H1 (cell line): Measurements from ENCODE around the gene MYBPH. TPM values are rescaled to one million over a fixed set of nuclear protein-coding genes. Genes with fewer than 3 reads are reported as not detected.

Experiments used
- EGR1 ChIP-seq: IDR thresholded peaks from 2 replicates; pipeline ENCODE4 v1.6.1; 2011; ENCODE audit warnings: low read depth, low read length, borderline replicate concordance
- HDAC2 ChIP-seq, 2 experiments: fragments of 300-600 bp in 1 of 2; sonication (generic) in 1 of 2; IDR thresholded peaks; 2 replicates each; pipeline ENCODE4 v1.6.1; 2011 to 2012; ENCODE audit warnings: low read depth in 2 of 2, low read length in 2 of 2, mild to moderate bottlenecking in 2 of 2, moderate library complexity in 2 of 2, borderline replicate concordance in 1 of 2, inconsistent platforms in 1 of 2
- KDM5A ChIP-seq: fragments of 200-600 bp; IDR thresholded peaks from 2 replicates; pipeline ENCODE4 v1.7.1; 2012; ENCODE audit warnings: mild to moderate bottlenecking, low read length, inconsistent platforms, mixed read lengths
- RXRA ChIP-seq: IDR thresholded peaks from 2 replicates; pipeline ENCODE4 v1.6.1; 2011; ENCODE audit warnings: low read depth, mild to moderate bottlenecking, low read length, moderate library complexity; ENCODE audit not compliant: insufficient read depth
- SAP30 ChIP-seq: fragments of 300-600 bp; sonication (generic); IDR thresholded peaks from 2 replicates; pipeline ENCODE4 v1.7.1; 2012; ENCODE audit warnings: low read length, moderate library complexity, mild to moderate bottlenecking, inconsistent platforms; ENCODE audit not compliant: insufficient read depth, insufficient replicate concordance
- polyA plus RNA-seq, 7 experiments: library from polyadenylated mRNA; depleted of rRNA in 3 of 7; stranded (reverse) in 5 of 7; unstranded in 2 of 7; fragments of >200 nt in 5 of 7; fragments of 200-250 nt in 2 of 7; gene quantifications; 1 replicate in 5 of 7; 2 replicates in 1 of 7; 4 replicates in 1 of 7; pipeline versions ENCODE4 v1.2.1 to v1.2.3, GENCODE V29; 2011 to 2013; ENCODE audit warnings: missing spikeins in 2 of 7, mixed read lengths in 2 of 7
- total RNA-seq: library from RNA; stranded (reverse); fragmentation: NEBNext Ultra II Directional; extraction: Animal tissue kit (Norgen Biotek cat#: 25700); gene quantifications from 2 replicates; pipeline ENCODE4 v1.2.1, GENCODE V29; 2021
- TF ChIP-seq, protein P1 (sequence below): fragments of 300-600 bp; sonication (generic); IDR thresholded peaks from 2 replicates; pipeline ENCODE4 v1.7.1; 2012; ENCODE audit warnings: low read length, moderate library complexity, mild to moderate bottlenecking, inconsistent platforms; ENCODE audit not compliant: insufficient replicate concordance
- TF ChIP-seq, protein P2 (sequence below): IDR thresholded peaks from 2 replicates; pipeline ENCODE4 v1.6.1; 2012; ENCODE audit warnings: inconsistent platforms
- TF ChIP-seq, protein P3 (sequence below): IDR thresholded peaks from 2 replicates; pipeline ENCODE4 v1.6.1; 2011; ENCODE audit warnings: low read length, improper control_type of control experiment
- TF ChIP-seq, protein P4 (sequence below): IDR thresholded peaks from 2 replicates; pipeline ENCODE4 v1.6.1; 2012; ENCODE audit warnings: inconsistent platforms

The MYBPH gene
- total and polyA plus RNA-seq, 2 of the 8 experiments (the other 6 are each of a cell fraction or from before 2014, with no cell fraction given): not detected

DNA sequence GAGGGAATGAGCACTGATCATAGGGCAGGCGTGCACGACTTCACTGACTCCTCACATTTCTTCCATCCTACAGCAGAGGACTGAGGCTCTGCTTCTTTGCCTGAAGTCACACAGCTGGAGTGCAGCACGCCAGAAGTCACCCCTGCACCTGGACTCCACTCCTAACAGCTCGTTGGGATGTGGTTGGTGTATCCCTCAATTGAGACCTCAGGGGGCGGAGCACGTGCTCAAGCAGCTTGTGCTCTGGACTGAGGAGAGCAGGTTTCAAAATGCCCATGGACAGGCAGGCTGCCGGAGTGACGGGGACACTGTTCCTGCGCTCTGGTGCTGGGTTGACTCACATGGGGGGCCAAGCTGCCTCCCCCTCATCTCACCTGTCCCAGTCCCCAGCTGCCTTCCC lies 39.9 kb upstream of the MYBPH start (continued):
- TF ChIP-seq, protein P1, sequence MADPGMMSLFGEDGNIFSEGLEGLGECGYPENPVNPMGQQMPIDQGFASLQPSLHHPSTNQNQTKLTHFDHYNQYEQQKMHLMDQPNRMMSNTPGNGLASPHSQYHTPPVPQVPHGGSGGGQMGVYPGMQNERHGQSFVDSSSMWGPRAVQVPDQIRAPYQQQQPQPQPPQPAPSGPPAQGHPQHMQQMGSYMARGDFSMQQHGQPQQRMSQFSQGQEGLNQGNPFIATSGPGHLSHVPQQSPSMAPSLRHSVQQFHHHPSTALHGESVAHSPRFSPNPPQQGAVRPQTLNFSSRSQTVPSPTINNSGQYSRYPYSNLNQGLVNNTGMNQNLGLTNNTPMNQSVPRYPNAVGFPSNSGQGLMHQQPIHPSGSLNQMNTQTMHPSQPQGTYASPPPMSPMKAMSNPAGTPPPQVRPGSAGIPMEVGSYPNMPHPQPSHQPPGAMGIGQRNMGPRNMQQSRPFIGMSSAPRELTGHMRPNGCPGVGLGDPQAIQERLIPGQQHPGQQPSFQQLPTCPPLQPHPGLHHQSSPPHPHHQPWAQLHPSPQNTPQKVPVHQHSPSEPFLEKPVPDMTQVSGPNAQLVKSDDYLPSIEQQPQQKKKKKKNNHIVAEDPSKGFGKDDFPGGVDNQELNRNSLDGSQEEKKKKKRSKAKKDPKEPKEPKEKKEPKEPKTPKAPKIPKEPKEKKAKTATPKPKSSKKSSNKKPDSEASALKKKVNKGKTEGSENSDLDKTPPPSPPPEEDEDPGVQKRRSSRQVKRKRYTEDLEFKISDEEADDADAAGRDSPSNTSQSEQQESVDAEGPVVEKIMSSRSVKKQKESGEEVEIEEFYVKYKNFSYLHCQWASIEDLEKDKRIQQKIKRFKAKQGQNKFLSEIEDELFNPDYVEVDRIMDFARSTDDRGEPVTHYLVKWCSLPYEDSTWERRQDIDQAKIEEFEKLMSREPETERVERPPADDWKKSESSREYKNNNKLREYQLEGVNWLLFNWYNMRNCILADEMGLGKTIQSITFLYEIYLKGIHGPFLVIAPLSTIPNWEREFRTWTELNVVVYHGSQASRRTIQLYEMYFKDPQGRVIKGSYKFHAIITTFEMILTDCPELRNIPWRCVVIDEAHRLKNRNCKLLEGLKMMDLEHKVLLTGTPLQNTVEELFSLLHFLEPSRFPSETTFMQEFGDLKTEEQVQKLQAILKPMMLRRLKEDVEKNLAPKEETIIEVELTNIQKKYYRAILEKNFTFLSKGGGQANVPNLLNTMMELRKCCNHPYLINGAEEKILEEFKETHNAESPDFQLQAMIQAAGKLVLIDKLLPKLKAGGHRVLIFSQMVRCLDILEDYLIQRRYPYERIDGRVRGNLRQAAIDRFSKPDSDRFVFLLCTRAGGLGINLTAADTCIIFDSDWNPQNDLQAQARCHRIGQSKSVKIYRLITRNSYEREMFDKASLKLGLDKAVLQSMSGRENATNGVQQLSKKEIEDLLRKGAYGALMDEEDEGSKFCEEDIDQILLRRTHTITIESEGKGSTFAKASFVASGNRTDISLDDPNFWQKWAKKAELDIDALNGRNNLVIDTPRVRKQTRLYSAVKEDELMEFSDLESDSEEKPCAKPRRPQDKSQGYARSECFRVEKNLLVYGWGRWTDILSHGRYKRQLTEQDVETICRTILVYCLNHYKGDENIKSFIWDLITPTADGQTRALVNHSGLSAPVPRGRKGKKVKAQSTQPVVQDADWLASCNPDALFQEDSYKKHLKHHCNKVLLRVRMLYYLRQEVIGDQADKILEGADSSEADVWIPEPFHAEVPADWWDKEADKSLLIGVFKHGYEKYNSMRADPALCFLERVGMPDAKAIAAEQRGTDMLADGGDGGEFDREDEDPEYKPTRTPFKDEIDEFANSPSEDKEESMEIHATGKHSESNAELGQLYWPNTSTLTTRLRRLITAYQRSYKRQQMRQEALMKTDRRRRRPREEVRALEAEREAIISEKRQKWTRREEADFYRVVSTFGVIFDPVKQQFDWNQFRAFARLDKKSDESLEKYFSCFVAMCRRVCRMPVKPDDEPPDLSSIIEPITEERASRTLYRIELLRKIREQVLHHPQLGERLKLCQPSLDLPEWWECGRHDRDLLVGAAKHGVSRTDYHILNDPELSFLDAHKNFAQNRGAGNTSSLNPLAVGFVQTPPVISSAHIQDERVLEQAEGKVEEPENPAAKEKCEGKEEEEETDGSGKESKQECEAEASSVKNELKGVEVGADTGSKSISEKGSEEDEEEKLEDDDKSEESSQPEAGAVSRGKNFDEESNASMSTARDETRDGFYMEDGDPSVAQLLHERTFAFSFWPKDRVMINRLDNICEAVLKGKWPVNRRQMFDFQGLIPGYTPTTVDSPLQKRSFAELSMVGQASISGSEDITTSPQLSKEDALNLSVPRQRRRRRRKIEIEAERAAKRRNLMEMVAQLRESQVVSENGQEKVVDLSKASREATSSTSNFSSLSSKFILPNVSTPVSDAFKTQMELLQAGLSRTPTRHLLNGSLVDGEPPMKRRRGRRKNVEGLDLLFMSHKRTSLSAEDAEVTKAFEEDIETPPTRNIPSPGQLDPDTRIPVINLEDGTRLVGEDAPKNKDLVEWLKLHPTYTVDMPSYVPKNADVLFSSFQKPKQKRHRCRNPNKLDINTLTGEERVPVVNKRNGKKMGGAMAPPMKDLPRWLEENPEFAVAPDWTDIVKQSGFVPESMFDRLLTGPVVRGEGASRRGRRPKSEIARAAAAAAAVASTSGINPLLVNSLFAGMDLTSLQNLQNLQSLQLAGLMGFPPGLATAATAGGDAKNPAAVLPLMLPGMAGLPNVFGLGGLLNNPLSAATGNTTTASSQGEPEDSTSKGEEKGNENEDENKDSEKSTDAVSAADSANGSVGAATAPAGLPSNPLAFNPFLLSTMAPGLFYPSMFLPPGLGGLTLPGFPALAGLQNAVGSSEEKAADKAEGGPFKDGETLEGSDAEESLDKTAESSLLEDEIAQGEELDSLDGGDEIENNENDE: no peak
- TF ChIP-seq, protein P2, sequence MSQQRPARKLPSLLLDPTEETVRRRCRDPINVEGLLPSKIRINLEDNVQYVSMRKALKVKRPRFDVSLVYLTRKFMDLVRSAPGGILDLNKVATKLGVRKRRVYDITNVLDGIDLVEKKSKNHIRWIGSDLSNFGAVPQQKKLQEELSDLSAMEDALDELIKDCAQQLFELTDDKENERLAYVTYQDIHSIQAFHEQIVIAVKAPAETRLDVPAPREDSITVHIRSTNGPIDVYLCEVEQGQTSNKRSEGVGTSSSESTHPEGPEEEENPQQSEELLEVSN: peak; percentile 26; the same call in 1 of the 2 replicates
- TF ChIP-seq EGR1 (no peak), RXRA (no peak), SAP30 (no peak), HDAC2 (IDR thresholded peaks at IDR 0.05; ENCODE audit: borderline replicate concordance in 1 of 2, low read depth in 2 of 2, low read length in 2 of 2) (no peak), KDM5A (no peak)
- TF ChIP-seq, protein P3, sequence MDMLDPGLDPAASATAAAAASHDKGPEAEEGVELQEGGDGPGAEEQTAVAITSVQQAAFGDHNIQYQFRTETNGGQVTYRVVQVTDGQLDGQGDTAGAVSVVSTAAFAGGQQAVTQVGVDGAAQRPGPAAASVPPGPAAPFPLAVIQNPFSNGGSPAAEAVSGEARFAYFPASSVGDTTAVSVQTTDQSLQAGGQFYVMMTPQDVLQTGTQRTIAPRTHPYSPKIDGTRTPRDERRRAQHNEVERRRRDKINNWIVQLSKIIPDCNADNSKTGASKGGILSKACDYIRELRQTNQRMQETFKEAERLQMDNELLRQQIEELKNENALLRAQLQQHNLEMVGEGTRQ: no peak
- TF ChIP-seq, protein P4, sequence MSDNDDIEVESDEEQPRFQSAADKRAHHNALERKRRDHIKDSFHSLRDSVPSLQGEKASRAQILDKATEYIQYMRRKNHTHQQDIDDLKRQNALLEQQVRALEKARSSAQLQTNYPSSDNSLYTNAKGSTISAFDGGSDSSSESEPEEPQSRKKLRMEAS: peak; percentile 44; the same call in 1 of the 2 replicates
